Measurements from ENCODE around the gene ENTPD6.

GRCh38 chr20:25211273-25211672 is 15.8 kb downstream of the ENTPD6 start:
- TF ChIP-seq POLR2A (IDR thresholded peaks at IDR 0.05; ENCODE audit: low read depth, low read length): no peak
- TF ChIP-seq TAF1 (IDR thresholded peaks at IDR 0.05; ENCODE audit: low read depth, low read length): no peak
- no peak for TF ChIP-seq POLR2AphosphoS5 (IDR thresholded peaks at IDR 0.05; ENCODE audit: low read depth, low read length)
